Muscle of arm (tissue), 12 donors: ENCODE data around the gene BCL6B. TPM values are rescaled to one million over a fixed set of nuclear protein-coding genes. Genes with fewer than 3 reads are reported as not detected.
"Not testable (repeated sequence)": the region's sequence is repeated elsewhere in the genome, so short reads cannot be mapped to it uniquely, and the experiment has no call there.

Experiments
- DNase-seq: peaks from one replicate; pipeline ENCODE4 v3.0.0-alpha.2; 2013
- polyA plus RNA-seq, 12 donors: library from polyadenylated mRNA; unstranded; fragments of 120-200 nt; gene quantifications; one replicate each; pipeline ENCODE4 v1.2.1, GENCODE V29; 2013; ENCODE audit not compliant: insufficient read length in 12 of 12

The BCL6B gene
- polyA plus RNA-seq, 12 donors = 16.2 to 24.7 (median 18.8) TPM; not detected in 1

- DNase-seq = no peak
These were observed 3.7 kb downstream of the BCL6B start for GRCh38 chr17:7026471-7027115.

GRCh38 chr17:7027335-7027734 lies 4.5 kb downstream of the BCL6B start:
- no peak for DNase-seq

- DNase-seq = no peak
These were observed 6.2 kb downstream of the BCL6B start for GRCh38 chr17:7029096-7029495.

- DNase-seq = no peak
These were observed 6.8 kb downstream of the BCL6B start for GRCh38 chr17:7029659-7030058.

GRCh38 chr17:7034955-7035590 lies 12.2 kb downstream of the BCL6B start:
- DNase-seq = no peak

- peak; percentile 84 for DNase-seq
These were observed 12.9 kb downstream of the BCL6B start, which contains the start of gene SLC16A13 for GRCh38 chr17:7035591-7036368. TSS of gene SLC16A13 (plus strand) at chr17:7036015. CDS start at chr17:7036383, 368 bp downstream.

GRCh38 chr17:7038025-7038862 lies 15.4 kb downstream of the BCL6B start:
- no peak for DNase-seq

- DNase-seq = no peak
These were observed 17.0 kb downstream of the BCL6B start for GRCh38 chr17:7039832-7040231.

GRCh38 chr17:7041607-7042500 lies 19.0 kb downstream of the BCL6B start:
- no peak for DNase-seq

GRCh38 chr17:7042501-7043181 lies 19.8 kb downstream of the BCL6B start:
- no peak for DNase-seq

- no peak for DNase-seq
These were observed 20.3 kb downstream of the BCL6B start for GRCh38 chr17:7043182-7043496.

- DNase-seq = no peak
These were observed 20.8 kb downstream of the BCL6B start, which contains the start of gene SLC16A11 for GRCh38 chr17:7043497-7044198. TSS of gene SLC16A11 (minus strand) at chr17:7044092. CDS start at chr17:7043513, 579 bp downstream.

GRCh38 chr17:7045492-7046126 lies 22.8 kb downstream of the BCL6B start:
- peak; percentile 82 for DNase-seq

GRCh38 chr17:7046127-7046724 lies 23.4 kb downstream of the BCL6B start:
- no peak for DNase-seq

GRCh38 chr17:7046725-7047397 lies 24.0 kb downstream of the BCL6B start:
- DNase-seq = not testable (repeated sequence)

GRCh38 chr17:7047566-7047965 lies 24.7 kb downstream of the BCL6B start:
- DNase-seq = no peak

- no peak for DNase-seq
These were observed 26.1 kb downstream of the BCL6B start for GRCh38 chr17:7048968-7049367.

- not testable (repeated sequence) for DNase-seq
These were observed 27.7 kb downstream of the BCL6B start for GRCh38 chr17:7050583-7050982.
